Activated T-cell treated with anti-CD3 and anti-CD28 coated beads, Interleukin-2, amount 50 U/mL, for 48 hours (primary cell): ENCODE data around the gene STRA6.
A peak's percentile ranks its signal among the peaks of the same experiment; 100 is the strongest.

Source experiments
- DNase-seq, 2 experiments: peaks; one replicate each; pipeline ENCODE4 v3.0.0-alpha.2; 2020

The STRA6 gene

GRCh38 chr15:74158855-74159650 is 43.5 kb downstream of the STRA6 start:
- no peak for DNase-seq

- no peak for DNase-seq
These were observed 44.4 kb downstream of the STRA6 start for GRCh38 chr15:74157868-74158827.

- no peak for DNase-seq
These were observed 45.7 kb downstream of the STRA6 start for GRCh38 chr15:74156678-74157411.

- no peak for DNase-seq
These were observed 46.7 kb downstream of the STRA6 start for GRCh38 chr15:74155766-74156417.

GRCh38 chr15:74147051-74147450 is 55.5 kb downstream of the STRA6 start:
- DNase-seq: no peak

GRCh38 chr15:74146277-74146800 is 56.2 kb downstream of the STRA6 start:
- DNase-seq: no peak

GRCh38 chr15:74144153-74144775 is 58.3 kb downstream of the STRA6 start:
- no peak for DNase-seq

- DNase-seq: no peak
These were observed 61.0 kb downstream of the STRA6 start for GRCh38 chr15:74141591-74141990.

GRCh38 chr15:74138642-74139041 is 63.9 kb downstream of the STRA6 start:
- no peak for DNase-seq

GRCh38 chr15:74137537-74137894 is 65.1 kb downstream of the STRA6 start:
- no peak for DNase-seq

- DNase-seq: no peak
These were observed 65.6 kb downstream of the STRA6 start for GRCh38 chr15:74136814-74137536.

- no peak for DNase-seq
These were observed 66.1 kb downstream of the STRA6 start for GRCh38 chr15:74136540-74136813.

- DNase-seq: no peak
These were observed 67.5 kb downstream of the STRA6 start for GRCh38 chr15:74135041-74135565.

GRCh38 chr15:74134387-74135027 is 68.1 kb downstream of the STRA6 start:
- DNase-seq: peak; percentile 63 to 67

GRCh38 chr15:74133694-74134386 is 68.7 kb downstream of the STRA6 start:
- DNase-seq: peak; percentile 35 to 41

GRCh38 chr15:74132681-74133651 is 69.6 kb downstream of the STRA6 start:
- peak; percentile 51 to 61 for DNase-seq

- peak; percentile 41 for DNase-seq
These were observed 70.8 kb downstream of the STRA6 start for GRCh38 chr15:74131628-74132413.
